Thyroid gland (tissue), 4 donors: ENCODE data around the gene OTOGL.

ENCODE experiments used
- POLR2A ChIP-seq, 2 donors: fragments of 450-650 bp; IDR thresholded peaks; one replicate each; pipeline ENCODE4 v1.6.1; 2017; ENCODE audit warnings: antibody characterized with exemption in 2 of 2, mild to moderate bottlenecking in 2 of 2, moderate library complexity in 1 of 2
- TF ChIP-seq, protein P1 (sequence below), 6 experiments: fragments of 200-600 bp in 3 of 6; fragments of 450-650 bp in 3 of 6; sonication (generic) in 3 of 6; IDR thresholded peaks; one replicate each; pipeline ENCODE4 v1.5.1; 2016 to 2019; ENCODE audit warnings: antibody characterized with exemption in 6 of 6, mild to moderate bottlenecking in 2 of 6, inconsistent platforms in 1 of 6, moderate library complexity in 1 of 6

DNA sequence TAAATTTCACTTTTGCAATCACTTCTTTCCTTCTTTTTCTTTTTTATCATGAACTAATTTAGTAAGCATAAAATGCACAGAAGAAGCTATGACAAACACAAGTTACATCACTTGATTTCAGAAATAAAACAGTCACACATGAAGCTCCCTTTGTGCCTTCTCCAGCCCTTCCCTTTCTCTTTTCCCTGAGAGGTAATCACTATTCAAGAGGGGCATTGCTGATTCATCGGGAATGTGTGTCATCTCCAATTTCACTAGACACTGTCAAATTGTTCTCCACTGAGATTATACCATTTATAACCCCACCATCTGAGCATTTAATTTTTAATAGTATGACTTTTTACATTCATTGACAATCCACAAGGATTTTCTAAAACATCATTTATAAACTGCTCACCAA lies 253.1 kb downstream of the OTOGL start:
- TF ChIP-seq, protein P1, sequence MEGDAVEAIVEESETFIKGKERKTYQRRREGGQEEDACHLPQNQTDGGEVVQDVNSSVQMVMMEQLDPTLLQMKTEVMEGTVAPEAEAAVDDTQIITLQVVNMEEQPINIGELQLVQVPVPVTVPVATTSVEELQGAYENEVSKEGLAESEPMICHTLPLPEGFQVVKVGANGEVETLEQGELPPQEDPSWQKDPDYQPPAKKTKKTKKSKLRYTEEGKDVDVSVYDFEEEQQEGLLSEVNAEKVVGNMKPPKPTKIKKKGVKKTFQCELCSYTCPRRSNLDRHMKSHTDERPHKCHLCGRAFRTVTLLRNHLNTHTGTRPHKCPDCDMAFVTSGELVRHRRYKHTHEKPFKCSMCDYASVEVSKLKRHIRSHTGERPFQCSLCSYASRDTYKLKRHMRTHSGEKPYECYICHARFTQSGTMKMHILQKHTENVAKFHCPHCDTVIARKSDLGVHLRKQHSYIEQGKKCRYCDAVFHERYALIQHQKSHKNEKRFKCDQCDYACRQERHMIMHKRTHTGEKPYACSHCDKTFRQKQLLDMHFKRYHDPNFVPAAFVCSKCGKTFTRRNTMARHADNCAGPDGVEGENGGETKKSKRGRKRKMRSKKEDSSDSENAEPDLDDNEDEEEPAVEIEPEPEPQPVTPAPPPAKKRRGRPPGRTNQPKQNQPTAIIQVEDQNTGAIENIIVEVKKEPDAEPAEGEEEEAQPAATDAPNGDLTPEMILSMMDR (IDR thresholded peaks at IDR 0.05), result no peak
- TF ChIP-seq POLR2A (IDR thresholded peaks at IDR 0.05), result no peak
